ENCODE results near the gene NOTUM. TPM values are rescaled to one million over a fixed set of nuclear protein-coding genes. Genes with fewer than 3 reads are reported as not detected.

Gene NOTUM
- total and polyA plus RNA-seq, 12 donors, result 0.07 to 9.7 (median 0.69) TPM; not detected in 3

DNA sequence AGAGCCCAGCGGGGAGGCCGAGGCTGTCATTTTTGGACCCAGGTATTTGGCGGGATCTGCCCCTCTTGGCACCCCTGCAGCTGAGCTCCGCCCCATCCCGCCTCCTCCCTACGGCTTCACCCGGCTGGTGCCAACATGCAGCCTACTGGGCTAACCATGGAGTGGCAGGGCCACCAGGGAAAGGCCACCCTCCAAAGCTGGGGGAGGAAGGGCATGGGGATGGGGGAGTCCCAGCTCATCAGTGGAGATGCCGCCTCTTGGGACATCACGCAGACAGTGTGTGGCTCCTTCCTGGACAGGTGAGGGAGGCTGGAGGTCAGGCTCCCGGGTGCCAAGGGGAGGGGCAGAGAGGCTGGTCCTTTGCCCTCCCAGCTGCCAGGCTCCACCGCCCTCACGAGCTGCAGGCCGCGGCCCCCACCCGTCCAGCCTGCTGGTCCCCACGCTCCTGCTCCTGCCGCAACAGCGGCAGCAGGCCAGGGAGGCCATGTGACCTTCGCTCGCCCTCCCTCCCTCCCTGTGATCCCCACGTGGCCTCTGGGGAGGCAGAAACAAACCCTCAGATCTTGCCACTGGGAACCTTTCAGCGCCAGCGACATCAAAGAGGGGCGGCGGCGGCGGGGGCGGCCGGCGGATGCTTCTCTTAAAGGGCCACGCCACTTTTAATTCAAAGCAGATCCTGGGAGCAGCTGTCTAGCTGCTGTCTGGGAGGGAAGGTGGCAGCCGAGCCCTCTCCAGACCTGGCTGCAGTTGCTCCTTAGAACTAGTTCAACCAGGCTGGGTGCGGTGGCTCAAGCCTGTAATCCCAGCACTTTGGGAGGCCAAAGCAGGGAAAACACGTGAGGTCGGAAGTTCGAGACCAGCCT is 6.8 kb upstream of the NOTUM start:
- Histone ChIP-seq H3K27me3 (peaks cover 6% of the 10 kb centered on the region), H3K36me3 (replicated peaks in 1 of 2) (no peaks in the 10 kb centered on the region), H3K4me1 (replicated peaks in 1 of 2) (peaks cover 17 to 18% of the 10 kb centered on the region in 2 donors), H3K27ac (peak overlapping the region in 2 of 5 donors; percentile 30 to 47), H3K9me3 (replicated peaks in 1 of 3) (no peaks in the 10 kb centered on the region), H3K4me3 (peak overlapping the region in 1 of 4 donors; percentile 18)
- no peak for TF ChIP-seq POLR2A (IDR thresholded peaks at IDR 0.05)
- TF ChIP-seq, protein P1, sequence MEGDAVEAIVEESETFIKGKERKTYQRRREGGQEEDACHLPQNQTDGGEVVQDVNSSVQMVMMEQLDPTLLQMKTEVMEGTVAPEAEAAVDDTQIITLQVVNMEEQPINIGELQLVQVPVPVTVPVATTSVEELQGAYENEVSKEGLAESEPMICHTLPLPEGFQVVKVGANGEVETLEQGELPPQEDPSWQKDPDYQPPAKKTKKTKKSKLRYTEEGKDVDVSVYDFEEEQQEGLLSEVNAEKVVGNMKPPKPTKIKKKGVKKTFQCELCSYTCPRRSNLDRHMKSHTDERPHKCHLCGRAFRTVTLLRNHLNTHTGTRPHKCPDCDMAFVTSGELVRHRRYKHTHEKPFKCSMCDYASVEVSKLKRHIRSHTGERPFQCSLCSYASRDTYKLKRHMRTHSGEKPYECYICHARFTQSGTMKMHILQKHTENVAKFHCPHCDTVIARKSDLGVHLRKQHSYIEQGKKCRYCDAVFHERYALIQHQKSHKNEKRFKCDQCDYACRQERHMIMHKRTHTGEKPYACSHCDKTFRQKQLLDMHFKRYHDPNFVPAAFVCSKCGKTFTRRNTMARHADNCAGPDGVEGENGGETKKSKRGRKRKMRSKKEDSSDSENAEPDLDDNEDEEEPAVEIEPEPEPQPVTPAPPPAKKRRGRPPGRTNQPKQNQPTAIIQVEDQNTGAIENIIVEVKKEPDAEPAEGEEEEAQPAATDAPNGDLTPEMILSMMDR (IDR thresholded peaks at IDR 0.05), result no peak
- intact Hi-C loops (cut with DNase I), result no loop called here
- peak; percentile 82 to 93 (median 91) for DNase-seq
- 6 to 26% (median 12%) methylated on average over 11 to 36 of the region's 36 CpGs for WGBS, 4 donors

DNA sequence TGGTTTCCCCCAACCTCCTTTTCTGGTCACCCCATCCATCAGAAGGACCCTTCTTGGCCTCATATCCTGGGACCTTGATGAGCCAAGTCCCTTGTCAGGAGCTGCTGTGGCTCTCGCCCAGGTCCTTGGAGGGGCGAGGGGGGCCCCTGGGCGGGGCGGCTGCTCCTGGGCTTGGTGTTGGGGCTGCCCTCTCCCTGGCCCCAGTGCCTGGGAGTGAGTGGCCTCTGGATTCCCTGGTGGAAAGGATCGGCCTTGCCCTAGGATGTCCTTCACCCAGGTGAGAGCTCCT is 6.2 kb upstream of the NOTUM start:
- no peak for DNase-seq
- intact Hi-C loops (cut with DNase I), result no loop called here
- H3K27me3 ChIP-seq, result peaks cover 8% of the 10 kb centered on the region
- peak overlapping the region in 2 of 5 donors; percentile 30 to 47 for H3K27ac ChIP-seq
- WGBS, 4 donors, result 6 to 21% (median 21%) methylated on average over 5 of the region's 5 CpGs; no CpG with 5 or more reads in 1 of the 4 donors
- H3K4me3 ChIP-seq, result no peak overlapping the region
- peaks cover 17 to 18% of the 10 kb centered on the region in 2 donors for H3K4me1 ChIP-seq (replicated peaks in 1 of 2)
- TF ChIP-seq, protein P1 (IDR thresholded peaks at IDR 0.05), result no peak
- no peak for TF ChIP-seq POLR2A (IDR thresholded peaks at IDR 0.05)
- H3K9me3 ChIP-seq (replicated peaks in 1 of 3), result no peaks in the 10 kb centered on the region
- H3K36me3 ChIP-seq (replicated peaks in 1 of 2), result no peaks in the 10 kb centered on the region

DNA sequence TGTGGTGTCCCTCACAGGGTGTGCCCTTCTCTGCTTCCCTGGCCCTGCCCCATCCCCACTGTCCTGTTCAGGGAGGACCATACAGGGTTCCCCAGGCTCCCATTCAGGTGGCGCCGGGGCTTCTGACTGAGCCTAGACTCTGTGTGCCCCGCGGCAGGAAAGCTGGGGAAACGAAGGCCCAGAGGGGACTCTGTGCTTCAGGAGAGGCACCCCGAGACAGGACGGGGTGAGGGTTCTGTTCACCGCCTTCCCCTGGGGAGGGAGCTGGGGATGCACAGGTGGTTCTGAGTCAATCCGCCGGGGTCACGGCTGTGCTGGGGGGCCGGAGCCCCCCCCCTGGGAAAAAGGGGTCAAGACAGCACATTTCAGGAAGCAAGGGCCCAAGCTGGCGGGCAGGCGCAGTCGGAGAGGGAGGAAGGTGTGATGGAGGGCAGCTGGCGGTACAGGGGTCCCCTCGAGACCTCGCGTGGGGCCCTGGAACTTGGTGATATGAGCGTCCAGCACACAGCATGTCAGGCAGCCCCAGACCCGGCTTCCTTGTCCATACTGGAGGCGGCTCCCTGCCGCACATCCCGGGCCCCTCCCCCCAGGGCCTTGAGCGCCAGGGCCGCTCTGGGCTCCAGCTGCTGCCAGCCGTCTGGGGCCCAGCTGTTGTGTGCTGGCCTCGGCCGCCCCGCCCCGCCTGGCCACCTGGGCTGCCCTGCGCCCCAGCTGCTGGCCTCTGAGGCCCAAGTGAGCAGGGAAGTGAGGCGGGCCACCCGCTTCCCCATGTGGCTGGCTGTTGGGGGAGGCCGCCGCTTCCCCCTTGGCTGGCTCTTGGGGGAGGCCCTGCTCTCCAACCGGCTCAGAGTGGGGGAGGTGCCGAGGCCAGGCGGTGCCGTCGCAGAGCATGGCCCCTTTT is 5.6 kb upstream of the NOTUM start:
- Histone ChIP-seq H3K4me1 (replicated peaks in 1 of 2) (peaks cover 17 to 18% of the 10 kb centered on the region in 2 donors), H3K9me3 (replicated peaks in 1 of 3) (no peaks in the 10 kb centered on the region), H3K27me3 (peaks cover 14% of the 10 kb centered on the region), H3K27ac (peak overlapping the region in 2 of 5 donors; percentile 30 to 47), H3K4me3 (no peak overlapping the region), H3K36me3 (replicated peaks in 1 of 2) (no peaks in the 10 kb centered on the region)
- DNase-seq, result peak; percentile 47 to 80 (median 73)
- intact Hi-C loops (cut with DNase I), result no loop called here
- no peak for TF ChIP-seq POLR2A (IDR thresholded peaks at IDR 0.05)
- TF ChIP-seq, protein P1 (IDR thresholded peaks at IDR 0.05), result no peak
- 35 to 57% (median 43%) methylated on average over 6 to 41 of the region's 41 CpGs for WGBS, 4 donors
